ENCODE data around the gene AGPAT3.
"Not testable (repeated sequence)": the region's sequence is repeated elsewhere in the genome, so short reads cannot be mapped to it uniquely, and the experiment has no call there.

Gene AGPAT3

GRCh38 chr21:43820466-43820865 lies 44.6 kb upstream of the AGPAT3 start:
- in situ Hi-C loops (cut with HindIII; ENCODE audit: low sequenced_read_pairs) = no loop called here
- TF ChIP-seq CTCF (IDR thresholded peaks at IDR 0.05; ENCODE audit: low read depth, low read length) = no peak
- no peak for DNase-seq (ENCODE audit: low read depth, low spot score)
- H3K4me3 ChIP-seq (ENCODE audit: low read depth, low read length) = no peak overlapping the region

- DNase-seq (ENCODE audit: low read depth, low spot score); in situ Hi-C loops (cut with HindIII; ENCODE audit: low sequenced_read_pairs): not testable (repeated sequence)
Observed at GRCh38 chr21:43822166-43822565, 42.9 kb upstream of the AGPAT3 start.

GRCh38 chr21:43822741-43823140 lies 42.3 kb upstream of the AGPAT3 start:
- H3K4me3 ChIP-seq (ENCODE audit: low read depth, low read length); in situ Hi-C loops (cut with HindIII; ENCODE audit: low sequenced_read_pairs); DNase-seq (ENCODE audit: low read depth, low spot score): not testable (repeated sequence)

More at GRCh38 chr21:43822166-43822565, 42.9 kb upstream of the AGPAT3 start:
- not testable (repeated sequence) for H3K4me3 ChIP-seq (ENCODE audit: low read depth, low read length)

GRCh38 chr21:43824333-43825241 lies 40.4 kb upstream of the AGPAT3 start:
- no peak for TF ChIP-seq CTCF (IDR thresholded peaks at IDR 0.05; ENCODE audit: low read depth, low read length)
- in situ Hi-C loops (cut with HindIII; ENCODE audit: low sequenced_read_pairs) = no loop called here
- H3K4me3 ChIP-seq (ENCODE audit: low read depth, low read length) = no peak overlapping the region
- DNase-seq (ENCODE audit: low read depth, low spot score) = peak; percentile 35

GRCh38 chr21:43825242-43825935 lies 39.6 kb upstream of the AGPAT3 start:
- DNase-seq (ENCODE audit: low read depth, low spot score) = no peak
- in situ Hi-C loops (cut with HindIII; ENCODE audit: low sequenced_read_pairs) = no loop called here
- no peak for TF ChIP-seq CTCF (IDR thresholded peaks at IDR 0.05; ENCODE audit: low read depth, low read length)
- no peak overlapping the region for H3K4me3 ChIP-seq (ENCODE audit: low read depth, low read length)

GRCh38 chr21:43825936-43826622 lies 38.9 kb upstream of the AGPAT3 start:
- in situ Hi-C loops (cut with HindIII; ENCODE audit: low sequenced_read_pairs) = no loop called here
- TF ChIP-seq CTCF (IDR thresholded peaks at IDR 0.05; ENCODE audit: low read depth, low read length) = peak; percentile 31
- H3K4me3 ChIP-seq (ENCODE audit: low read depth, low read length) = no peak overlapping the region
- no peak for DNase-seq (ENCODE audit: low read depth, low spot score)

- H3K4me3 ChIP-seq (ENCODE audit: low read depth, low read length) = no peak overlapping the region
- in situ Hi-C loops (cut with HindIII; ENCODE audit: low sequenced_read_pairs) = no loop called here
- no peak for DNase-seq (ENCODE audit: low read depth, low spot score)
- TF ChIP-seq CTCF (IDR thresholded peaks at IDR 0.05; ENCODE audit: low read depth, low read length) = no peak
Observed at GRCh38 chr21:43826623-43826974, 38.4 kb upstream of the AGPAT3 start.
